Nephron progenitor cell (in vitro differentiated cells): Measurements from ENCODE around the gene PCBP4.

Experiments
- DNase-seq: peaks from one replicate; pipeline ENCODE4 v3.0.0; 2021
- H3K27ac Mint-ChIP-seq: 2 replicates; pipeline ENCODE4 v1.8.0; 2021; ENCODE audit warnings: mild to moderate bottlenecking, moderate library complexity, mixed read lengths
- H3K27me3 Mint-ChIP-seq: 2 replicates; pipeline ENCODE4 v1.8.0; 2021; ENCODE audit warnings: mild to moderate bottlenecking, low read depth, mixed read lengths; ENCODE audit not compliant: poor library complexity
- H3K36me3 Mint-ChIP-seq: 2 replicates; pipeline ENCODE4 v1.8.0; 2021; ENCODE audit warnings: low read depth, mixed read lengths
- H3K4me1 Mint-ChIP-seq: 2 replicates; pipeline ENCODE4 v1.8.0; 2021; ENCODE audit warnings: mixed read lengths
- H3K4me3 Mint-ChIP-seq: 2 replicates; pipeline ENCODE4 v1.8.0; 2021; ENCODE audit warnings: mild to moderate bottlenecking, moderate library complexity, mixed read lengths
- H3K9me3 Mint-ChIP-seq: 2 replicates; pipeline ENCODE4 v1.8.0; 2021; ENCODE audit warnings: mild to moderate bottlenecking, moderate library complexity, mixed read lengths
- TF ChIP-seq, protein P1 (sequence below): fragments of 200-600 bp; sonication (generic); IDR thresholded peaks from 2 replicates; pipeline ENCODE4 v1.5.0; 2021; ENCODE audit warnings: antibody characterized with exemption

PCBP4 gene

GRCh38 chr3:51953445-51953844 lies 13.8 kb downstream of the PCBP4 start:
- TF ChIP-seq, protein P1, sequence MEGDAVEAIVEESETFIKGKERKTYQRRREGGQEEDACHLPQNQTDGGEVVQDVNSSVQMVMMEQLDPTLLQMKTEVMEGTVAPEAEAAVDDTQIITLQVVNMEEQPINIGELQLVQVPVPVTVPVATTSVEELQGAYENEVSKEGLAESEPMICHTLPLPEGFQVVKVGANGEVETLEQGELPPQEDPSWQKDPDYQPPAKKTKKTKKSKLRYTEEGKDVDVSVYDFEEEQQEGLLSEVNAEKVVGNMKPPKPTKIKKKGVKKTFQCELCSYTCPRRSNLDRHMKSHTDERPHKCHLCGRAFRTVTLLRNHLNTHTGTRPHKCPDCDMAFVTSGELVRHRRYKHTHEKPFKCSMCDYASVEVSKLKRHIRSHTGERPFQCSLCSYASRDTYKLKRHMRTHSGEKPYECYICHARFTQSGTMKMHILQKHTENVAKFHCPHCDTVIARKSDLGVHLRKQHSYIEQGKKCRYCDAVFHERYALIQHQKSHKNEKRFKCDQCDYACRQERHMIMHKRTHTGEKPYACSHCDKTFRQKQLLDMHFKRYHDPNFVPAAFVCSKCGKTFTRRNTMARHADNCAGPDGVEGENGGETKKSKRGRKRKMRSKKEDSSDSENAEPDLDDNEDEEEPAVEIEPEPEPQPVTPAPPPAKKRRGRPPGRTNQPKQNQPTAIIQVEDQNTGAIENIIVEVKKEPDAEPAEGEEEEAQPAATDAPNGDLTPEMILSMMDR: no peak
- H3K27me3 Mint-ChIP-seq: peaks cover 8% of the 10 kb centered on the region

GRCh38 chr3:51950899-51951298 lies 16.4 kb downstream of the PCBP4 start:
- Mint-ChIP-seq H3K27me3 (peaks cover 8% of the 10 kb centered on the region), H3K4me1 (peaks cover 33% of the 10 kb centered on the region), H3K4me3 (no peak overlapping the region), H3K27ac (no peak overlapping the region), H3K36me3 (no peaks in the 10 kb centered on the region), H3K9me3 (no peaks in the 10 kb centered on the region)
- DNase-seq: no peak
- TF ChIP-seq, protein P1: no peak

More at GRCh38 chr3:51953445-51953844, 13.8 kb downstream of the PCBP4 start:
- Mint-ChIP-seq H3K36me3 (peaks cover 5% of the 10 kb centered on the region), H3K4me1 (peaks cover 24% of the 10 kb centered on the region), H3K9me3 (no peaks in the 10 kb centered on the region), H3K4me3 (peak overlapping the region; percentile 15), H3K27ac (no peak overlapping the region)
- DNase-seq: no peak

DNA sequence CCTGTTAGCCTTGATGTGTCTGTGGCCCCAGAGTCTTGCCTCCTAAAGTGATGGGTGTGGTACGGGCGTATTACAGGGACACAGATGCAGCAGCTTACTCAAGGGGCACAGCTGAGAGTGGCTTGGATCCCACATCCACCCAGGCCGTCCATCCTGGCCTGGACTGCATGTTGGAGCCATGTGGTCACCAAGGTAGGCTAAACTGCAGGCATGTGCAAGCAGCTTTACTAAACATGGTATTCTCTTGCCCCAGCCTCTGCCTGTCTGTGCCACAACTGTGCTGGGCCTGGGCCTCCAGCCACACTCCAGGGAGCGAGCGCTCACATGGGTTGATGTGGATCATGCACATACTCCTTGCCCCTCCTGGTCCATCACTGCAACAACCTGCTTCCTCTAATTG lies 18.1 kb downstream of the PCBP4 start:
- peaks cover 4% of the 10 kb centered on the region for H3K27me3 Mint-ChIP-seq
- TF ChIP-seq, protein P1: no peak
- H3K27ac Mint-ChIP-seq: no peak overlapping the region
- peaks cover 34% of the 10 kb centered on the region for H3K4me1 Mint-ChIP-seq
- H3K36me3 Mint-ChIP-seq: no peaks in the 10 kb centered on the region
- DNase-seq: no peak
- no peaks in the 10 kb centered on the region for H3K9me3 Mint-ChIP-seq
- H3K4me3 Mint-ChIP-seq: no peak overlapping the region

DNA sequence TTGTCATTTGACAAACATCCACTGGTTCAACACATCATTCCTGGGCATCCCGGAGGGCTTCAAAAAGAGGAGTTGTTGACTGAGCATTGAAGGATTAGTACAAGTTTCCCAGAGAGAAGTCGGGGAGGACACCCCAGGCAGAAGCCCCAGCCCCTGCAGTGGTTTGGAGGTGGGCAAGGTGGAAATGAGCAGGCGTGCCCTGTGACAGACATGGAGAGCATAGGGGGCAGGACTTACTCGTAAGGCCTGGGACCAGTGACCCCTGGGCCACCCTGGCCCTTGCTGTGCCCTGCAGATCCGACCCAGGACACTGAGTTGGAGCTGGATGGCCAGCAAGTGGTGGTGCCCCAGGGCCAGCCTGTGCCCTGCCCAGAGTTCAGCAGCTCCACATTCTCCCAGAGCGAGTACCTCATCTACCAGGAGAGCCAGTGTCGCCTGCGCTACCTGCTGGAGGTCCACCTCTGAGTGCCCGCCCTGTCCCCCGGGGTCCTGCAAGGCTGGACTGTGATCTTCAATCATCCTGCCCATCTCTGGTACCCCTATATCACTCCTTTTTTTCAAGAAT lies 19.2 kb downstream of the PCBP4 start:
- Mint-ChIP-seq H3K36me3 (no peaks in the 10 kb centered on the region), H3K4me1 (peaks cover 31% of the 10 kb centered on the region), H3K27ac (no peak overlapping the region), H3K9me3 (no peaks in the 10 kb centered on the region), H3K27me3 (peaks cover 3% of the 10 kb centered on the region), H3K4me3 (no peak overlapping the region)
- DNase-seq: no peak
- TF ChIP-seq, protein P1: no peak

DNA sequence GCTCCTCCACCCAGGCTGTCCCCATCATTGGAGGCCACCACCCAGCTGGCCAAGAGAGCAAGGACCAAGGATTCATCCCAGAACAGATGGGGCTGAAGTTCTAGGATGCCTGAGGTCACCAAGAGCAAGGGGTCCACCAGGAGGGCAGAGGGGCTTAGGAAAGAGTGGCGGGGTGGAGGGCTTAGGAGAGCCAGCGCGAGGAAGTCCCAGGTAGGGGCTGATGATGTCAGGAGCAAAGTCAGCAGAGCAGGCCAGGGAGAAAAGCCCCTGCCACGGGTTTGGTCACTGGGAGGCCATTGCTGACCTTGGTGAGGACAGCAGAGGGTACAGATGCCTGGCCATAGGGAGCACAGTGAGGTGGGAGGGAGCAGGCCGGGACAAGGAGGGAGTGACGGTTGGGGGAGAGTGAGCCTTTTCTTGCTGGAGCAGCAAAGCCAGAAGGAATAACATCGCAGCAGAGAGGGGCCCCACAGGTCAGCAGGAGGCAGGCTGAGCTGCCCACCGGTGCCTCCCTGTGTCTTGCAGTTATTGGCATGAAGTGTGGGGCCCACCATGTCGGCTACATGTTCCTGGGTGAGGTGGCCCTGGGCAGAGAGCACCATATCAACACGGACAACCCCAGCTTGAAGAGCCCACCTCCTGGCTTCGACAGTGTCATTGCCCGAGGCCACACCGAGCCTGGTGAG lies 19.9 kb downstream of the PCBP4 start:
- H3K27ac Mint-ChIP-seq: peak overlapping the region; percentile 31
- TF ChIP-seq, protein P1: no peak
- peaks cover 35% of the 10 kb centered on the region for H3K4me1 Mint-ChIP-seq
- H3K4me3 Mint-ChIP-seq: no peak overlapping the region
- no peaks in the 10 kb centered on the region for H3K9me3 Mint-ChIP-seq
- DNase-seq: no peak
- no peaks in the 10 kb centered on the region for H3K36me3 Mint-ChIP-seq
- peaks cover 3% of the 10 kb centered on the region for H3K27me3 Mint-ChIP-seq

DNA sequence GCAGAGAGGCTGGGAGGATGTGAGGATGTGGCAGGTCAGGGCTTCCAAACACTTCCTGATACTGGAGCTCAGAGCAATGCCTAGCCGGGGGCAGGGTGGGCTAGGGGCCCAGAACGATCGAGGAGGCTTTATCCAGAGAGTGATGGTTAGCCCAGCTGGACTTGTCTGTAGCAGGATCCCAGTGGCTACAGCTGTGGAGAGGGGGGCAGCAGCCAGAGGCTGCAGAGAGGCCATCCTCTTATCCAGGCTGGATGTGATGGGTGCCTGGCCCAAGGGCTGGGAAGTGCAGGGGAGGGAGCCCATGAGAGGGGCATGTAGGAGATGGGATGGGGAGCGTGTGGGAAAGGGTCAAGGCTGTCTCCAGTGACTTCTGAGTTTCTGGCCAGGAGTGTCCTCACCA lies 20.5 kb downstream of the PCBP4 start:
- Mint-ChIP-seq H3K36me3 (no peaks in the 10 kb centered on the region), H3K27me3 (peaks cover 3% of the 10 kb centered on the region), H3K4me1 (peaks cover 33% of the 10 kb centered on the region), H3K4me3 (no peak overlapping the region), H3K9me3 (no peaks in the 10 kb centered on the region), H3K27ac (peak overlapping the region; percentile 31)
- TF ChIP-seq, protein P1: no peak
- DNase-seq: no peak
